GM20431 (cell line): ENCODE data around the gene ANKH.
"Not testable (repeated sequence)": the region's sequence is repeated elsewhere in the genome, so short reads cannot be mapped to it uniquely, and the experiment has no call there.

Experiments used
- in situ Hi-C: fragments of 300-500 bp; cut with MseI, MboI; formaldehyde crosslinking; loops from one replicate; pipeline ENCODE4 v1.15.0; 2020; ENCODE audit warnings: low sequenced_read_pairs; ENCODE audit not compliant: unreplicated experiment

The ANKH gene

DNA sequence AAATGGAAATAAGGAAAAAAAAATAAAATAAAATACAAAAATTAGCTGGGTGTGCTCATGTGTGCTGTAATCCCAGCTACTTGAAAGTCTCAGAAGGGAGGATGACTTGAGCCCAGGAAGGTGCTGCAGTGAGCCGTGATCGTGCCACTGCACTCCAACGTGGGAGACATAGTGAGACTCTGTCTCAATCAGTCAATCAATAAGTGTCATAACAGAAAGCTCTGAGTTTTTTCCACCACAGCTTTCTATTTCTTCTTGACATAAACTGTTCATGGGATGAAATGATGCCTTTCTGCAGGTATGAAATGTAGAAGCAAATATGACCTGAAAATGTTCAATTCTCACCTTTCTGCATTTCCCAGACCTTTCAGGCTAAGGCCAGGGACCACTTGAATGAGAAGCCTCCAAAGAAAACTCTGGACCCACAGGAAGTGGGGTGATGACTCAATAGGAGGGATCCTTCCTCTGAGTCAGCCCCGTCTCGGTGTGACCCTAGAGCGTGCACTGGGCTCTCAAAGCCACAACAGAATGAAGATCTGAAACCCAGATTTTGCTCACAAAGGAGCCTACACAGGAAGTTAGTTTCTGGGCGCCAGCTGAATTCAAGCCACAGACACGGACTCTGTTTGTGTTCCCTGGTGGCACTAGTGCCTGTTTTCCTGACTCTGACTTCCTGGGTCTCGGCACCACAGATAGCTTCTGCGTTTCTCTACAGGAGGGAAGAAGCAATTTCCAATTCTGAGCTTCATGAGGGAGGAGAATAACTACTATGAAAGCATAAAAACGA, 62.0 kb downstream of the ANKH start:
- in situ Hi-C loops, result no loop called here

DNA sequence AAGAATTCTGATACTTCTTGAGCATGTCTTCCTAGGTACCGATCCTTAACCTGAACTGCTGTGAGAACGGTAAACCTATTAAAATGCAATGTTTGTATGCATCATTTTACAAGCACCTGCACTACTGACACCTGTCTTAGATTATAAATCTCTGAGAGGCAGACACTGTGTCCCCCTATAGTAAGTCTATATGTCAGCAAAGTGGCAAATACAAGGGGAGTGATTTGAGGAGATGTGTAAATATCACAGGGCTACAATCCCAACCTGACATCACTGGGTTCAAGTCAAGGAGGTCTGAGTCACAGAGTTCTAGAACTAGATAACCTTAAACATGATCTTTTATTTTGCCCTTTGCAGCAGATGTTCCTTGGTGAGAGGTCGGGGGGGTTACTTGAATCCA, 64.1 kb downstream of the ANKH start:
- in situ Hi-C loops, result no loop called here

- in situ Hi-C loops, result no loop called here
Measured at GRCh38 chr5:14806456-14806855, 65.1 kb downstream of the ANKH start.

GRCh38 chr5:14802541-14802940, 69.0 kb downstream of the ANKH start:
- in situ Hi-C loops, result no loop called here

- in situ Hi-C loops, result no loop called here
Measured at GRCh38 chr5:14801792-14802191, 69.8 kb downstream of the ANKH start.

- in situ Hi-C loops, result not testable (repeated sequence)
Measured at GRCh38 chr5:14797385-14797784, 74.2 kb downstream of the ANKH start.

GRCh38 chr5:14794583-14795230, 76.9 kb downstream of the ANKH start:
- in situ Hi-C loops, result no loop called here

GRCh38 chr5:14793851-14794250, 77.7 kb downstream of the ANKH start:
- in situ Hi-C loops, result no loop called here

GRCh38 chr5:14790911-14791310, 80.7 kb downstream of the ANKH start:
- in situ Hi-C loops, result no loop called here

DNA sequence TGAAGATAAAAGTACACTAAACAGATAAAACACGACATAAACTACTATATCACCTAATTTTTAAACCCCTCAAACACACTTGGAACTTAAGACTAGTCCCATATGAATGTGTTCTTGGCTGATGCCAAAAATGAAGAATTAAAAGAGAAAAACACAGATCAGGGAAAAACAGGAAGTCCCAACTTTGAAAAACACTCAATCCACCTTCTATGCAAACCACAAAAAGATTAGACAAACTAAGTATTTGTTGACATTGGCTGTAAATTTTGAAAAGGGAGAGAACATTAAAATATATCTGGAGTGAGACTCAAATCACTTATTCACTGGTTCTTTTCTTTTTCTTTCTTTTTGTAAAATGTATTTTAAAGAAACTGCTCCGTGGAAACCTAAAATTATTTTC, 81.4 kb downstream of the ANKH start:
- in situ Hi-C loops, result no loop called here

DNA sequence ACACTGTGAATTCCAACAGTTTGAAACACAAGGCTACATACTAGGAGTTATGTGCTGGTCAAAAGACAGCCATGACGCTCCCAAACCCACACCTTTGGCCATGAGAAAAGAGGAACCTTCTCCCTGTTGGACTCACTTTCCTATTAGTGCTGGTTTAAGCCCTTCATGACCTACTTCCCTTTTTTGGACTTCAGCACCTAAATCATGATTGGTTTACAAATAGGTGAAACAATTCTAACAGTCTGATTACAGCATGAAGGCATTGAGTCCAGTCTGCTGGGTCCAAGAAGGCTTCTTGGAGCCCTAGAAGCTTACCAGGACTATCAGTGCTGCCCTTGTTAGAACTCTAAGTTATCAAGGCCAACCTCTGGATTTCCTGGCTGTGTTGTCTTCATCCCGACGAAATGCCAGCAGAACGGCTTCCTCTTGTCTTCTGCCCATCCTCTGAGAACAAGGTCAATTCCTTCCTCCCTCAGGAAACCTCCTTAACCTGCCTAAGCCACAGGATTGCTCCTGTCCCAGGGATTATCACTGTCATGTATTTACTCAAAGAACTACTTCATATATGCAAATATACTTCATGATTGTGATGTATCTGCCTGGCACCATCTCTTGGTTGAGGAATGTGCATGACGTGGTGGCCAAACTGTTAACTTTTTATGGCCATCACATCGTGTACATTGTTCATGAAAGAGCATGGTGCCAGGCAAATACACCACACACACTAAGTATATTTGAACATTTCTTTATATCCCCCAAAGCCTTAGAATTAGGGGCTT, 83.6 kb downstream of the ANKH start:
- in situ Hi-C loops, result no loop called here

DNA sequence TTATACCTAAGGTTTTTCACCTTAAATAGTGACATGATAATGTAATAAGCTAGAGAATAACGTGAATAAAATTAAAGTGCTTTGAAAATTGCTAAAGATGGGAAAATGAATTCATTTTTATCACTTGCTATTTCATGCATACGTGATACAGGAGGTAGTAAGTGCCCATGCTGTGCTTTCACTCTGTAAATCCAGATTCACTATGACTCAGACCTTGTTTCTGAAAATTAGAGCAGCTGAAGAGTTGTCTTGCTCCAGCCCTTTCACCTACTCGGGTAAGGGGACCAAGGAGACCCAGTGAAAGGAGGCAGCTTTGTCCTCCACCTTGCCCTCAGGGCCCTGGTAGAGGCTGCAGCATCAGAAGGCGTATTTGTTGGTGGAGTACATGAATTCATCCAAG, 87.9 kb downstream of the ANKH start:
- in situ Hi-C loops, result no loop called here

DNA sequence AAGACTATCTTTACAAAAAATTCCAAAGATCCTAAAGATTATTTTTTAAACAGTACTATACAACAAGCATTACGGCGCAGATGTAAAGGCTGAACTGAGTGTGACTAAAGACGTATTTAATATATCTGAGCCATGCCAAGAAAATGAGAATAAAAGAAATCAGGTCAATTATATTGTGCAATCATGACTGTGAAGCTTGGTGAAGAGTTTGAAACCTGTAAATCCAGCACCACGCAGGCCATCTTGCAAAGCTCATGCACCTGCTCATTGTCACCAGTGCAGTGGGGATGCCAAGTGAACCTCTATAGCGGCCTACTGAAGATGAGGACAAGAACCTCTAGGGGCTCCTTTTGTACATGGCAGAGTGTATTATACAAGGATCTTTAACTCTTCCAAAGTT, 89.0 kb downstream of the ANKH start:
- in situ Hi-C loops, result no loop called here

DNA sequence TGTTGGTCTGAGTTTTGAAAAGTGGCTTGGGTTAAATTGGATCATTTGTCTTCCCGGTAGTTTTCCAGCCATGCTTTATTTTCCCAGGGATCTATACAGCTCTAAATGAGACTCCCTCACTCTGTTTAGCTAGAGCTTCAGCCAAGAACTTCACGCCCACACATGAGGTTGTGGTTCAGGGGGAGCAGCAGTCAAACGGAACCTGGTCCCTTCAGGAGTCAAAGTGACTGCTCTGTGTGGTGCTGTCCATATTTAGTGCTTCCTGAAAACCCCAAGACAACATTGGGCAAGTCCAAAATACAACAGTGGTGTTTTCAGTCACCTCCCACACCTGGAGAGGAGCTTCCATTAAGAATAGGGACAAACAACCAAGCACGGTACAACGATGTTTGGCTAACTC, 90.5 kb downstream of the ANKH start:
- in situ Hi-C loops, result no loop called here

DNA sequence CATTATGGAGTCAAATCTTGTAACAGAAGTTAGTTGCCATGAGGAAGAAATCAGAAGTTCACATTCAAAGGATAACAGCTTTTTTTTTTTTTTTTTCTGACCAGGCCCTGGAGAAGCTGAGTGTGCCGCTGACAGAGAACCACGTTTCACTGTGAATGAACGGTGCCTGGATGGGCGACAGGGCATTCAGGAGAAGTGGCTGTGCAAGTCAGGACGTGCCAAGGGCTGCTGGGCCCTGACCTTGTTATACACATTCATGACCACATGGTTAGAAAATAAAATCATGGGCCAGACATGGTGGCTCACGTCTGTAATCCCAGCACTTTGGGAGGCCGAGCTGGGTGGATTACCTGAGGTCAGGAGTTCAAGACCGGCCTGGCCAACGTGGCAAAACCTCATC, 91.6 kb downstream of the ANKH start:
- in situ Hi-C loops, result no loop called here

DNA sequence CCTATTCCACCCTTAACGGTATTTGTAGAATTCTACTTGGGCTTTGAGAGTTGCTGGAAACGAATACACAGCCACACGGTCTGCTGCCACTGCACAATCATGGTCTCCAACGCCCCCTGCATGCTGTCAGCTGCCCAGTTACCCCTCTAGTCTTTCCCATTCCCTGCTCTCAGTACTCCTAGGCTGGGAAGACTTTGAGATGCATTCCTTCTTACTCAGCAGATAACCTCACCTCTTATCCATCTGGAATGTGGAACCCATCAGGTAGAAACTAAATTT, 92.8 kb downstream of the ANKH start:
- in situ Hi-C loops, result no loop called here

GRCh38 chr5:14777932-14778791, 93.4 kb downstream of the ANKH start:
- in situ Hi-C loops, result no loop called here

DNA sequence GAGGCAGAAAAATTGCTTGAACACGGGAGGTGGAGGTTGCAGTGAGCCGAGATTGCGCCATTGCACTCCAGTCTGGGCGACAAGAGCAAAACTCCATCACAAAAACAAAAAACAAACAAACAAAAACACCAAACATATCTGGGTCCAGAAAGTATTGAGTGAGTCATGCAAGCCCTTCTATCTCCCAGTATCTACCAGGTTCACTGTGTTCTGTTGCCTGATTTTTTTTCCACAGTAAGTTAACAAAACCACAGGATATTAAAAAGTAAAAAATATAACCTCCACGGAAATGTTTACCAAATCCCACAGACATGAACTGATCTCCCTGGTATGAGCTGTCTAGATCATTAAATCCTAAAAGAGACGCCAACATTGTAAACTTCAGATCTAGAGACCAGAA, 94.4 kb downstream of the ANKH start:
- in situ Hi-C loops, result no loop called here

DNA sequence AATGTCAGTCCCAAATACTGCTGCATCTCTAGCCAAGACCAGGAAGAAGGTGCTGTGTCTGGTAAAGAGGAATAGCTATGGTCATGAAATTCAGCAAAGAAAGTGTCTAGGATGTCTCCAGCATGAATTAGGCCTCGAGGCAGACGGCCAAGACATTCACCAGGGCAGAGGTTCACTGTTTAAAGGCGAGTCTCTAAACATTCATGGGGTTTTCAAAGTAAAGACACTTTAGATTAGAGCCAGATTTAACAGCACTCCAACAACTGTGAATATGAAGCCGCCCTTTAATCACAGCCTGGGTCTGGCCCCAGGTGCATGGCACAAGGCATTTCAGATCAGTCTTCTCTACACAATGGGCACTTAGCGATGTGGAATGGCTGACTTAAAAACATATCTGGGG, 95.0 kb downstream of the ANKH start:
- in situ Hi-C loops, result no loop called here

GRCh38 chr5:14775857-14776256, 95.7 kb downstream of the ANKH start:
- in situ Hi-C loops, result no loop called here
